ENCODE results near the gene TBC1D22A. TPM values are rescaled to one million over a fixed set of nuclear protein-coding genes. Genes with fewer than 3 reads are reported as not detected.

Gene TBC1D22A
- polyA plus RNA-seq, 1 donor (not counting 4 experiments of a cell fraction or from before 2014, with no cell fraction given), result 20.9 TPM

DNA sequence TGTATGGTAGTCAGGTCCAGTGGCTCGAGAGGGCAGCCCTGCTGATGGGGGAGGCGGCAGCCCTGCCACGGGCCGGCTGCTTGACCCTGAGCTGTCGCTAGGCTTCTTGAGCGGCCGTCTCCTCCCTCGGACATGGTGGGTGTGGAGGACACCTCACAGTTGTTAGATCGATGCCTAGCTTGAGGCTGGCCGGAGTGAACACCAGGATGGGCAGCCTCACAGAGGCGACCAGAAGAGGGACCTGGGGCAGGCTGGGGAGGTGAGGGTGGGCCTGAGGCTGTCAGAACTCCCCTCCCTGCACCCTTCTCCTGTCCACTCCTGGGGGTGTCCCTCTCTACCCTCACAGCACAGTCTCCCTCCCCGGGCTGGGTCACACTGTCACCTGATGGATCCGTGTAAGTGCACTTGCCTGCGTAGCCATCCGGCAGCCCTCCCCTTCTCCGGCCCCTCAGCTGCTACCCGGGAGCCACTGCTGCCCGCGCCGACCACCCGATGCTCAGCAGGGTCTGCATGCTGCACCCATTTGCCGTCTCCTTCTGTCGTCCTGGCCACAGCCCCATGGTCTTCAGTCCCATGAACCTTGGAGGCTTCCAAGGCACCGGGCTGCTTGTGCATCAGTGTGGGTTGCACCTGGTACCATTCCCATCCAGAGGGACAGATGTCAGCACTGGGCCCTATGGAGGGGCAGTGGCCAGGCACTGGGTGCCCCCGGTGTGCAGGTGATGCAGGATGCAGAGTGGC, 394.1 kb downstream of the TBC1D22A start:
- Histone ChIP-seq H2AFZ (ENCODE audit: control insufficient read depth, low read length) (no peak overlapping the region), H3K27me3 (ENCODE audit: control insufficient read depth, extremely low read depth, insufficient read depth, low read length) (no peaks in the 10 kb centered on the region), H3K9ac (ENCODE audit: control insufficient read depth, extremely low read depth, insufficient read depth, low read length) (no peak overlapping the region), H3K4me3 (ENCODE audit: control insufficient read depth in 2 of 3, extremely low read depth in 1 of 3, insufficient read depth in 2 of 3, low read depth in 1 of 3, low read length in 3 of 3) (no peak overlapping the region), H3K4me2 (ENCODE audit: control insufficient read depth, extremely low read depth, insufficient read depth, low read depth, low read length) (no peak overlapping the region), H3K4me1 (ENCODE audit: control insufficient read depth, extremely low read depth, insufficient read depth, low read length) (no peaks in the 10 kb centered on the region), H3K36me3 (ENCODE audit: control insufficient read depth in 2 of 2, extremely low read depth in 1 of 2, insufficient read depth in 2 of 2, low read length in 2 of 2) (peaks cover 2 to 3% of the 10 kb centered on the region in 2 experiments), H3K9me1 (ENCODE audit: control insufficient read depth, extremely low read depth, insufficient read depth, low read length) (no peaks in the 10 kb centered on the region), H3K27ac (ENCODE audit: control insufficient read depth, insufficient read depth, low read length) (no peak overlapping the region), H4K20me1 (ENCODE audit: control insufficient read depth, extremely low read depth, insufficient read depth, low read length) (no peaks in the 10 kb centered on the region), H3K9me3 (ENCODE audit: control insufficient read depth, low read depth, low read length) (no peaks in the 10 kb centered on the region), H3K79me2 (ENCODE audit: control insufficient read depth, insufficient read depth, low read length) (no peaks in the 10 kb centered on the region)
- DNase-seq (ENCODE audit: low read depth, low spot score), result no peak
- TF ChIP-seq EZH2 (IDR thresholded peaks at IDR 0.05; ENCODE audit: low read length), result no peak
- no peak for TF ChIP-seq CTCF (optimal IDR thresholded peaks at IDR 0.05 in 1 of 3, IDR thresholded peaks at IDR 0.05 in 1 of 3, conservative IDR thresholded peaks at IDR 0.05 in 1 of 3; ENCODE audit: extremely low read depth in 1 of 3, insufficient read depth in 2 of 3, low read length in 3 of 3)
- dilution Hi-C loops (cut with MboI; ENCODE audit: extremely low pct_ligation_motif_present, low sequenced_read_pairs), result no loop called here
- FAIRE-seq, result no peak

DNA sequence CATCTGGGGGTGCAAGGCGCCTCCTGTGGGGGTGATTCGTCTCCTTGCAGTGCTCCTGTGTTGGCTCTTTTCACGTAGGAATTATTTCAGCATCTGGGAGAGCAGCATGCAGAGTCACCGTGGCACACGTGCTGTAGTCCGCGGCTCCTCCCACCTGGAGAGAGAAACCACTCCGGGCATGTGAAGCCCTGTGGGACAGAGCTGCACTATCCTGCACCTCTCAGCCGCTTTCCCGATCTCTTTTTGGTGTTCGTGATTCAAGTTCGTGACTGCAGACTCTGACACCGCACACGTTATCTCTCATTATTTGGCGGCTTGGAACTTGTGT, 394.6 kb downstream of the TBC1D22A start:
- Histone ChIP-seq H3K9ac (ENCODE audit: control insufficient read depth, extremely low read depth, insufficient read depth, low read length) (no peak overlapping the region), H4K20me1 (ENCODE audit: control insufficient read depth, extremely low read depth, insufficient read depth, low read length) (no peaks in the 10 kb centered on the region), H3K4me3 (ENCODE audit: control insufficient read depth in 2 of 3, extremely low read depth in 1 of 3, insufficient read depth in 2 of 3, low read depth in 1 of 3, low read length in 3 of 3) (no peak overlapping the region), H3K4me2 (ENCODE audit: control insufficient read depth, extremely low read depth, insufficient read depth, low read depth, low read length) (no peak overlapping the region), H3K36me3 (ENCODE audit: control insufficient read depth in 2 of 2, extremely low read depth in 1 of 2, insufficient read depth in 2 of 2, low read length in 2 of 2) (peaks cover 2 to 3% of the 10 kb centered on the region in 2 experiments), H2AFZ (ENCODE audit: control insufficient read depth, low read length) (no peak overlapping the region), H3K27ac (ENCODE audit: control insufficient read depth, insufficient read depth, low read length) (no peak overlapping the region), H3K27me3 (ENCODE audit: control insufficient read depth, extremely low read depth, insufficient read depth, low read length) (no peaks in the 10 kb centered on the region), H3K9me3 (ENCODE audit: control insufficient read depth, low read depth, low read length) (no peaks in the 10 kb centered on the region), H3K79me2 (ENCODE audit: control insufficient read depth, insufficient read depth, low read length) (no peaks in the 10 kb centered on the region), H3K9me1 (ENCODE audit: control insufficient read depth, extremely low read depth, insufficient read depth, low read length) (no peaks in the 10 kb centered on the region), H3K4me1 (ENCODE audit: control insufficient read depth, extremely low read depth, insufficient read depth, low read length) (no peaks in the 10 kb centered on the region)
- TF ChIP-seq CTCF (optimal IDR thresholded peaks at IDR 0.05 in 1 of 3, IDR thresholded peaks at IDR 0.05 in 1 of 3, conservative IDR thresholded peaks at IDR 0.05 in 1 of 3; ENCODE audit: extremely low read depth in 1 of 3, insufficient read depth in 2 of 3, low read length in 3 of 3) (no peak), EZH2 (IDR thresholded peaks at IDR 0.05; ENCODE audit: low read length) (no peak)
- DNase-seq (ENCODE audit: low read depth, low spot score) (no peak), FAIRE-seq (no peak)
- dilution Hi-C loops (cut with MboI; ENCODE audit: extremely low pct_ligation_motif_present, low sequenced_read_pairs), result no loop called here

All from keratinocyte (primary cell).